Brain microvascular endothelial cell (primary cell): Measurements from ENCODE around the gene YJEFN3.
A peak's percentile ranks its signal among the peaks of the same experiment; 100 is the strongest.

Source experiments
- DNase-seq: peaks from one replicate; pipeline ENCODE4 v3.0.0-alpha.2; 2020
- H3K27ac ChIP-seq: fragments of 250-450 bp; sonication (Bioruptor Pico); 2 replicates; pipeline ENCODE4 v1.5.1; 2020; ENCODE audit warnings: mild to moderate bottlenecking, moderate library complexity
- H3K27me3 ChIP-seq: fragments of 250-450 bp; sonication (Bioruptor Pico); replicated peaks from 2 replicates; pipeline ENCODE4 v1.5.1; 2020; ENCODE audit warnings: mild to moderate bottlenecking
- H3K36me3 ChIP-seq: fragments of 250-450 bp; sonication (Bioruptor Pico); replicated peaks from 2 replicates; pipeline ENCODE4 v1.5.1; 2020; ENCODE audit warnings: mild to moderate bottlenecking
- H3K4me3 ChIP-seq: 2 replicates; pipeline ENCODE4 v1.5.1; 2011; ENCODE audit warnings: low read depth, mild to moderate bottlenecking, control low read depth, low read length, moderate library complexity
- CTCF ChIP-seq: IDR thresholded peaks from 2 replicates; pipeline ENCODE4 v1.5.1; 2011; ENCODE audit warnings: low read depth, mild to moderate bottlenecking, moderate library complexity, low read length, control low read depth, inconsistent platforms; ENCODE audit errors: missing control alignments
- in situ Hi-C: cut with HindIII; loops from 2 replicates; pipeline ENCODE4 v1.10.0; 2017; ENCODE audit warnings: low sequenced_read_pairs, low pct_ligation_motif_present

YJEFN3 gene

GRCh38 chr19:19528721-19529490 is at the start of gene YJEFN3:
TSS of gene YJEFN3 (plus strand) at chr19:19528911. CDS start at chr19:19528933, 22 bp downstream.
- no peak within 1 kb of the TSS for H3K27ac ChIP-seq
- H3K27me3 ChIP-seq, result no peaks in the 10 kb centered on the region
- peaks cover 13% of the 10 kb centered on the region for H3K36me3 ChIP-seq
- no peak for TF ChIP-seq CTCF
- DNase-seq, result peak; percentile 33
- in situ Hi-C loops, result no loop called here
- peak within 1 kb of the TSS; percentile 30 for H3K4me3 ChIP-seq

GRCh38 chr19:19480688-19481087 is 48.0 kb upstream of the YJEFN3 start:
- DNase-seq, result no peak
- no peak overlapping the region for H3K4me3 ChIP-seq
- H3K27me3 ChIP-seq, result no peaks in the 10 kb centered on the region
- H3K36me3 ChIP-seq, result peaks cover 17% of the 10 kb centered on the region
- in situ Hi-C loops, result no loop called here
- H3K27ac ChIP-seq, result no peak overlapping the region
- TF ChIP-seq CTCF, result no peak

GRCh38 chr19:19482809-19483596 is 45.7 kb upstream of the YJEFN3 start:
- DNase-seq, result no peak
- H3K27me3 ChIP-seq, result no peaks in the 10 kb centered on the region
- in situ Hi-C loops, result no loop called here
- H3K4me3 ChIP-seq, result no peak overlapping the region
- no peak for TF ChIP-seq CTCF
- no peak overlapping the region for H3K27ac ChIP-seq
- H3K36me3 ChIP-seq, result peaks cover 17% of the 10 kb centered on the region

- Histone ChIP-seq H3K36me3 (peaks cover 13% of the 10 kb centered on the region), H3K4me3 (no peak overlapping the region), H3K27ac (peak overlapping the region; percentile 25), H3K27me3 (no peaks in the 10 kb centered on the region)
- no peak for TF ChIP-seq CTCF
- DNase-seq, result peak; percentile 11
- in situ Hi-C loops, result no loop called here
These were observed 43.3 kb upstream of the YJEFN3 start for GRCh38 chr19:19485161-19485997.

GRCh38 chr19:19485998-19486290 is 42.8 kb upstream of the YJEFN3 start:
- no peak for TF ChIP-seq CTCF
- Histone ChIP-seq H3K27me3 (no peaks in the 10 kb centered on the region), H3K36me3 (peaks cover 12% of the 10 kb centered on the region), H3K27ac (no peak overlapping the region), H3K4me3 (no peak overlapping the region)
- DNase-seq, result no peak
- in situ Hi-C loops, result no loop called here
